Astrocyte of the spinal cord (primary cell): ENCODE data around the gene OR52E8.

Experiments
- DNase-seq: peaks from one replicate; pipeline ENCODE4 v3.0.0; 2011; ENCODE audit warnings: low read depth, low spot score
- H3K4me3 ChIP-seq: 2 replicates; pipeline ENCODE4 v1.5.1; 2011; ENCODE audit warnings: low read depth, mild to moderate bottlenecking, low read length, moderate library complexity
- CTCF ChIP-seq: IDR thresholded peaks from 2 replicates; pipeline ENCODE4 v1.5.1; 2012; ENCODE audit warnings: low read depth, mild to moderate bottlenecking, low read length, inconsistent platforms
- in situ Hi-C: cut with HindIII; loops from 2 replicates; pipeline ENCODE4 v1.10.0; 2017; ENCODE audit warnings: low sequenced_read_pairs

The OR52E8 gene

DNA sequence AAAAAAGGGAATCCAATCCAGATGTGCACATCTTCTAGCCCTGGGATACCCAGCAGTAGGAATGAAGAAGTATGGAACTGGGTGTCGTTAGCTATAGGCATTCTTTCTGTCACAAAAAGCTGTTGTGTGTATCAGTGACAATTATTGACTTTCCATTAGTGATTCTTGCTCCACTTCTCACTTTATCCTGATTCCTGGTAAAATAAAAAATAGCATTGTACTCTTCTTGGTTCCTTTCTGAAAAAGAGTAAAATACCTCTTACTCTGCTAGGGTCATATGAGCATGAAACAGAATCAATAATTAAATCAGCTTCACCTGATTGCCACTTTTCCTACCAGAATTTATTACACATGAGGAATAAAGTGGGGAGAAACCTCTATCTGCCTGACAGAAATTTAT lies 15.7 kb downstream of the OR52E8 start, which contains the start of gene OR52E6:
TSS of gene OR52E6 (minus strand) at position 101 of the 400 bp plus-strand sequence. CDS start at position 101, 0 bp downstream.
- in situ Hi-C loops: no loop called here
- TF ChIP-seq CTCF: no peak
- H3K4me3 ChIP-seq: no peak within 1 kb of the TSS
- no peak for DNase-seq

- in situ Hi-C loops: no loop called here
- no peak overlapping the region for H3K4me3 ChIP-seq
- no peak for TF ChIP-seq CTCF
Measured at GRCh38 chr11:5837695-5838094, 19.8 kb downstream of the OR52E8 start.

GRCh38 chr11:5833446-5833845 lies 24.0 kb downstream of the OR52E8 start:
- DNase-seq: no peak
- TF ChIP-seq CTCF: no peak
- in situ Hi-C loops: no loop called here
- H3K4me3 ChIP-seq: no peak overlapping the region

More at GRCh38 chr11:5837695-5838094, 19.8 kb downstream of the OR52E8 start:
- DNase-seq: no peak

DNA sequence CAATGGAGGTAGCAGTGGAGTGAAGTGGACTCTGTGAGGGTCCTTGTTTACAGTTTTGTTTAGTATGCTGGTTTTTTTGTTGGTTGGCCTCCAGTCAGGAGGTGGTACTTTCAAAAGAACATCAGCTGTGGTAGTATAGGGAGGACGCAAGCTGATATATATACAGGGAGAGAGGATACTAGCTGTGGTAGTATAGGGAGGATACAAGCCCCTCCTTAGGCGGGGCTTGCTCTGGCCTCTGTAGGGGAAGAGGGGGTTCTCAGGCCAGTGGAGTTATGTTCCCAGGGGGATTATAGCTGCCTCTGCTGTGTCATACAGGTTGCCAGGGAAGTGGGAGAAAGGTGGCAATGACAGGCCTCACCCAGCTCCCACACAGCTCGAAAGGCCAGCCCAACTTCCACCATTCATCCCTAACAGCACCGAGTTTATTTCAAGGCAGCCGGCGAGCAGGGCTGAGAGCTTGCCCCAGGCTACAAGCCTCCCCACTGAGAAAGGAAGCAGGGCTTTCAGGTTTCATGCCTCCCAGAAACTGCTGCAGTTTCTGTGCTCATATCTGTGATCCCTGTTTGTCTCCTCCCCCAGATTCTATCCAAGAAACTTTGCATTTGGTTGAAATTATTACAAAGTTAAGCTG lies 26.2 kb downstream of the OR52E8 start:
- H3K4me3 ChIP-seq: no peak overlapping the region
- no peak for DNase-seq
- in situ Hi-C loops: no loop called here
- no peak for TF ChIP-seq CTCF

GRCh38 chr11:5818245-5818886 lies 39.1 kb downstream of the OR52E8 start:
- no peak for TF ChIP-seq CTCF
- in situ Hi-C loops: no loop called here
- no peak overlapping the region for H3K4me3 ChIP-seq
- no peak for DNase-seq

DNA sequence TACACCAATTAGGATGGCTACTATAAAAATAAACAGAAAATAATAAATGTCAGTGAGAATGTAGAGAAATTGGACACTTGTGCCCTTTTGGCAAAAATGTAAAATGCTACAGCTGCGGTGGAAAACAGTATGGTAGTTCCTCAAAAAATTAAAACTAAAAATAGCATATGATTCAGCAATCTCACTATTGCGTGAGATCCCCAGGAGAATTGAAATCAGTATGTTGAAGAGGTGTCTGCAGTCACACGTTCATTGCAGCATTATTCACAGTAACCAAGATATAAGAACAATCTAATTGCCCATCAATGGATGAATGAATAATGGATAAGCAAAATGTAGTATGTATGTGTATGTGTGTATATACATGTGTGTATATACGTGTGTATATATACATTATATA lies 42.0 kb downstream of the OR52E8 start:
- no peak for DNase-seq
- no peak overlapping the region for H3K4me3 ChIP-seq
- in situ Hi-C loops: no loop called here
- no peak for TF ChIP-seq CTCF
